ENCODE results near the gene ACTL6A.

The ACTL6A gene

GRCh38 chr3:179526989-179527391 is 35.7 kb upstream of the ACTL6A start:
- no peak for TF ChIP-seq USF1 (IDR thresholded peaks at IDR 0.05)
- TF ChIP-seq CEBPB (IDR thresholded peaks at IDR 0.05): no peak
- no peak; the same call in 1 of the 2 replicates for TF ChIP-seq NFIC (IDR thresholded peaks at IDR 0.05)
- no peak for TF ChIP-seq RAD21 (IDR thresholded peaks at IDR 0.05; ENCODE audit: low read depth)
- no peak for TF ChIP-seq TCF12 (IDR thresholded peaks at IDR 0.05; ENCODE audit: low read depth)
- TF ChIP-seq YY1 (IDR thresholded peaks at IDR 0.05; ENCODE audit: low read depth): peak; percentile 46; the same call in 1 of the 2 replicates
- no peak for TF ChIP-seq ZBTB7A (IDR thresholded peaks at IDR 0.05; ENCODE audit: low read depth)
- no peak for TF ChIP-seq FOXM1 (IDR thresholded peaks at IDR 0.05; ENCODE audit: borderline replicate concordance, low read depth)
- no peak for TF ChIP-seq CREB1 (IDR thresholded peaks at IDR 0.05; ENCODE audit: low read depth)
- no peak for TF ChIP-seq TEAD4 (IDR thresholded peaks at IDR 0.05)
- peak; percentile 40; the same call in 1 of the 2 replicates for TF ChIP-seq MAX (IDR thresholded peaks at IDR 0.05)

- TF ChIP-seq ZBTB7A (IDR thresholded peaks at IDR 0.05; ENCODE audit: low read depth) (no peak), FOXM1 (IDR thresholded peaks at IDR 0.05; ENCODE audit: borderline replicate concordance, low read depth) (no peak), TEAD4 (IDR thresholded peaks at IDR 0.05) (no peak), NFIC (IDR thresholded peaks at IDR 0.05) (no peak), RAD21 (IDR thresholded peaks at IDR 0.05; ENCODE audit: low read depth) (no peak), REST (IDR thresholded peaks at IDR 0.05; ENCODE audit: low read depth) (no peak), USF1 (IDR thresholded peaks at IDR 0.05) (no peak), EP300 (IDR thresholded peaks at IDR 0.05; ENCODE audit: borderline replicate concordance) (no peak), EGR1 (IDR thresholded peaks at IDR 0.05) (no peak), CREB1 (IDR thresholded peaks at IDR 0.05; ENCODE audit: low read depth) (no peak), CEBPB (IDR thresholded peaks at IDR 0.05) (no peak), MAX (IDR thresholded peaks at IDR 0.05) (no peak)
These were observed 34.0 kb upstream of the ACTL6A start for GRCh38 chr3:179528772-179529171.

- TF ChIP-seq CEBPB (IDR thresholded peaks at IDR 0.05): no peak
- TF ChIP-seq CREB1 (IDR thresholded peaks at IDR 0.05; ENCODE audit: low read depth): no peak
- no peak for TF ChIP-seq MAX (IDR thresholded peaks at IDR 0.05)
- no peak for TF ChIP-seq TAF1 (IDR thresholded peaks at IDR 0.05; ENCODE audit: low read depth)
- no peak for TF ChIP-seq TEAD4 (IDR thresholded peaks at IDR 0.05)
- no peak for TF ChIP-seq USF1 (IDR thresholded peaks at IDR 0.05)
- TF ChIP-seq NFIC (IDR thresholded peaks at IDR 0.05): no peak
- TF ChIP-seq REST (IDR thresholded peaks at IDR 0.05; ENCODE audit: low read depth): no peak
- no peak for TF ChIP-seq TCF12 (IDR thresholded peaks at IDR 0.05; ENCODE audit: low read depth)
- no peak for TF ChIP-seq ZBTB7A (IDR thresholded peaks at IDR 0.05; ENCODE audit: low read depth)
- no peak for TF ChIP-seq EGR1 (IDR thresholded peaks at IDR 0.05)
- no peak for TF ChIP-seq EP300 (IDR thresholded peaks at IDR 0.05; ENCODE audit: borderline replicate concordance)
- no peak for TF ChIP-seq YY1 (IDR thresholded peaks at IDR 0.05; ENCODE audit: low read depth)
- no peak for TF ChIP-seq RAD21 (IDR thresholded peaks at IDR 0.05; ENCODE audit: low read depth)
- no peak for TF ChIP-seq FOXM1 (IDR thresholded peaks at IDR 0.05; ENCODE audit: borderline replicate concordance, low read depth)
These were observed 31.1 kb upstream of the ACTL6A start for GRCh38 chr3:179531576-179531975.

- TF ChIP-seq EP300 (IDR thresholded peaks at IDR 0.05; ENCODE audit: borderline replicate concordance) (no peak), CEBPB (IDR thresholded peaks at IDR 0.05) (no peak), REST (IDR thresholded peaks at IDR 0.05; ENCODE audit: low read depth) (no peak), ZBTB7A (IDR thresholded peaks at IDR 0.05; ENCODE audit: low read depth) (no peak), RAD21 (IDR thresholded peaks at IDR 0.05; ENCODE audit: low read depth) (no peak), TCF12 (IDR thresholded peaks at IDR 0.05; ENCODE audit: low read depth) (no peak), MAX (IDR thresholded peaks at IDR 0.05) (no peak), TEAD4 (IDR thresholded peaks at IDR 0.05) (no peak), FOXM1 (IDR thresholded peaks at IDR 0.05; ENCODE audit: borderline replicate concordance, low read depth) (no peak), USF1 (IDR thresholded peaks at IDR 0.05) (no peak), EGR1 (IDR thresholded peaks at IDR 0.05) (no peak), NFIC (IDR thresholded peaks at IDR 0.05) (no peak), CREB1 (IDR thresholded peaks at IDR 0.05; ENCODE audit: low read depth) (no peak), YY1 (IDR thresholded peaks at IDR 0.05; ENCODE audit: low read depth) (no peak), TAF1 (IDR thresholded peaks at IDR 0.05; ENCODE audit: low read depth) (no peak)
These were observed 29.5 kb upstream of the ACTL6A start for GRCh38 chr3:179533274-179533673.

Data from Ishikawa (cell line).